HG03432 (cell line): ENCODE data around the gene TMEM45B.
"Not testable (repeated sequence)": the region's sequence is repeated elsewhere in the genome, so short reads cannot be mapped to it uniquely, and the experiment has no call there.

Experiments
- ATAC-seq: cut with Tn5 transposase; IDR thresholded peaks from one replicate; pipeline ENCODE4 v1.9.1; 2021; ENCODE audit warnings: mild to moderate bottlenecking, moderate library complexity; ENCODE audit not compliant: unreplicated experiment

The TMEM45B gene

DNA sequence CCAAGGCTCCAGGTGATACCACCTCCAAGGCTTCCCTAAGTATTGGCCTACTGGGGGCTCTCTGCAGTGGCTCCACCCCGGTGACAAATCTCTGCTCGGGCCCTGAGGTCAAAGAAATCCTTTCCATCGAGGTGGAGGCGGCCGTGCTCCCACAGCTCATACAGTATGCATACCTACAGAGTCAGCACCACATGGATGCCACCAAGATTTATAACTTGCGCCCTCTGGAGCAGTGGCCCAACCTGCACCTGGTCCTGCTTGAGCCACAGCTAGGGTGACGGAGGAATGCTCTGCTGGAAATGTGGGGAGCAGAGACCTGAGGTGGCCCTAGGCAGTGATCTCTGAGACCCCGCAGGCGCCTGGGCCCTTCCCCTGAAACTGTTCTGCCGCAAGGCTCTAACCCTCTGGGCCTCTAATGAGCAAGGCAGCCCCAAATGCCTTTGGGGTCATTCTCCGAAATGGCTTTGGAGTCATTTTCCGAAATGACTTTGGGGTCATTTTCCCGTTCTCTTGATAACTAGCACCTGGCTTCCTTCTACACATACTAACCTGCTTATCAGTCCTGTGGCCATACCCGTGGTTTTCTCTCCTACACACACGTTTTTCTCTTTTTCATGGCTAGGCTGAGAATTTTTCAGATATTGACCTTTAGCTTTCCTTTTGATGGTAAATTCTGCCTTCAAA is 33.9 kb downstream of the TMEM45B start:
- no peak for ATAC-seq

DNA sequence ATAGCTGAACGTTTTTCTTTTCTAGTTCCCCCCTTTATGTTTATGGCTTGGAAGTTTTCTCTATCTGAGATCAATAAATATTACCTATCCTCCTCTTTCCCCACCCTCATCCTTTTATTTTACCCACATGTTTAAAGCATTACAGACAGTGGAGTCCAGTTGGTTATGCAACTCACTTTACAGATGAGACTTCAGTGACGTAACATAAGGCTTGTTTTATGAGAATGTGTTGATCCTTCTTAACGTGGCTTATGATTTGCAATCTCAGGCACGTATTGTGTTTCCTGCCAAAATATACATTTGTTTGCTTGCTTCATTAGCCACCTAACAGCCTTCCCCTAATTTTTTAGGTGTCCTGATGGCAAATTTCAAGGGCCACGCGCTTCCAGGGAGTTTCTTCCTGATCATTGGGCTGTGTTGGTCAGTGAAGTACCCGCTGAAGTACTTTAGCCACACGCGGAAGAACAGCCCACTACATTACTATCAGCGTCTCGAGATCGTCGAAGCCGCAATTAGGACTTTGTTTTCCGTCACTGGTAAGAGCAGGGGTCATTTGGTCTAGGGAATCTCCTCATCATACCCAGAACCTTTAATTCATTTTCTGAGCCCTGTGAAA is 36.6 kb downstream of the TMEM45B start:
- no peak for ATAC-seq

DNA sequence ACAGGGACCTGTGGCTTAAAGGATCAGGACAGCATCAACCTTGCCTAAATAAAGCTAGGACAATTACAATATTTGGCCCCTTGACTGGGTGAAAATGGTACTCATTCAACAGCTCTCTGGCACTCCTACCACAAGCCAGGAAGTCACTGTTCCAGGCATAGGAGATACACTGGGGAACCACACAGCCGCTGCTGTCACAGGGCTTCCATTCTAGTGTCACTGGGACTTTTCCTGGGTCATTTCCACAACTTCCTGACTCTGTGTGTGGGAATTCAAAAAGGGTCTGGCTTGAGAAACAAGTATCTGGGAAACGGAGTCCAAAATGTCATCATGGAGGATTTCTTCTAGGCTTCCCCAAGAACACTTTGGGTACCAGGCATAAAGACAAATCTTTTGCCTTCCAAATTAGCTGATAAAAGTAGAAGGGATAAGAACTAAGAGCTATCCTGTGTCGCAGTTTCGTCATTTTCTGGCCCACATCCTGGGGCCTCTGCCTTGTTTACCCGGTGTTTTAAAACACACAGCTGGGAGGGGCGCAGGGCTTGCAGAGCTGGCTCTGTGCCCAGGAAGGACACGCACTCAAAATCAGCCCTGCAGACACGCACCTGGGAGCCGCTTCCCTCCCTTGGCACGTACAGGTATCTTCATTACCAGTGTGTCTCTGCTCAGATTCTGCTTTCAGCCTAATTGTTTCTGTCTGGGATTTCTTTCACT is 38.0 kb downstream of the TMEM45B start:
- ATAC-seq: no peak

DNA sequence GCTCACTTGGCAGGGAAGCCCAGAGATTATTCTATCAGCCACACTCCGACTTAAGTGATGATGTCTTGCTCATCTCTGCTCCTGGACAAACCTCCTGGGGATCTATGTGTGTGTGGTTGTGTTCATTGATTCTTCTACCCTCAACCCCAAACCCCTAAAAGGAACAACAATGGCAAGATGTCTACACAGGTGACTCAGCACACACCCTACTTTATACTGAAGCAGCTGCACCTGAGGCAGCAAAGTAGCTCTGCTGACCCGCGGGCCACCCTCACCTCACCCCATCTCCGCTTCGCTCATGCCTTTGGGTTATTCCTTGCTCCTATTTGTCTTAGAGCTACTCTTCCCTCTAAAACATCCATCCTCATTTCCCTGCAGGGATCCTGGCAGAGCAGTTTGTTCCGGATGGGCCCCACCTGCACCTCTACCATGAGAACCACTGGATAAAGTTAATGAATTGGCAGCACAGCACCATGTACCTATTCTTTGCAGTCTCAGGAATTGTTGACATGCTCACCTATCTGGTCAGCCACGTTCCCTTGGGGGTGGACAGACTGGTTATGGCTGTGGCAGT is 38.7 kb downstream of the TMEM45B start:
- ATAC-seq: no peak

DNA sequence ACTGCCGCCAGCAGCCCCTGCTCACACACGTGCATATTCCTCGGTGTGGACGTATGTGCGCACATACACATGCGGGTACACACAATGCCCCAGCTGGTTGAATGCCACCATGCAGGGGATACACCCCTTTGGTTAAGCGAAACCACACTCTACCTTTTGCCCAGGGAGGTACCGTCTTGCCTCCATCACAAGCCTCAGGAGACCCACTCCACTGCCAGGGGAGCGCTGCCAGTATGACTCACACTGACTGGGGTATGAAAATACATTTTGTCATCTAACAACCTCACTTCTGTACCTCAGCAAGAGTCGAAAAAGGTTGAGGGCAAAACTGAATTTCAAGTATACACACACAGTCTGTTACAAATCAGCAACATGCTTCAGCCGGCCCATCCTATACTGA is 39.4 kb downstream of the TMEM45B start:
- ATAC-seq: no peak

DNA sequence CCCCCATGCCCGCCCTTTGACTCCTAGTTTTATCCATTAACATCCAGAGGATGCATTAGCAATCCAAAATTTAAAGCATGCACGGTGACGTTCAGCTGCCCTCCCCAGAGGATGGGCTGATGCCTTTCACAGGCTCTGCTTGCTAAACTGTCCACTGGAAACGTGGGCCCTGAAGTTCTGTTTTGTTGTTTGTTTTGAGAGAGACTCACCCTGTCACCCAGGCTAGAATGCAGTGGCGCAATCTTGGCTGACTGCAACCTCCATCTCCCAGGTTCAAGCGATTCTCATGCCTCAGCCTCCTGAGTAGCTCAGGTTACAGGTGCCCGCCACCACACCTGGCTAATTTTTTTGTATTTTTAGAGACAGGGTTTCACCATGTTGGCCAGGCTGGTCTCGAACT is 40.4 kb downstream of the TMEM45B start:
- no peak for ATAC-seq

DNA sequence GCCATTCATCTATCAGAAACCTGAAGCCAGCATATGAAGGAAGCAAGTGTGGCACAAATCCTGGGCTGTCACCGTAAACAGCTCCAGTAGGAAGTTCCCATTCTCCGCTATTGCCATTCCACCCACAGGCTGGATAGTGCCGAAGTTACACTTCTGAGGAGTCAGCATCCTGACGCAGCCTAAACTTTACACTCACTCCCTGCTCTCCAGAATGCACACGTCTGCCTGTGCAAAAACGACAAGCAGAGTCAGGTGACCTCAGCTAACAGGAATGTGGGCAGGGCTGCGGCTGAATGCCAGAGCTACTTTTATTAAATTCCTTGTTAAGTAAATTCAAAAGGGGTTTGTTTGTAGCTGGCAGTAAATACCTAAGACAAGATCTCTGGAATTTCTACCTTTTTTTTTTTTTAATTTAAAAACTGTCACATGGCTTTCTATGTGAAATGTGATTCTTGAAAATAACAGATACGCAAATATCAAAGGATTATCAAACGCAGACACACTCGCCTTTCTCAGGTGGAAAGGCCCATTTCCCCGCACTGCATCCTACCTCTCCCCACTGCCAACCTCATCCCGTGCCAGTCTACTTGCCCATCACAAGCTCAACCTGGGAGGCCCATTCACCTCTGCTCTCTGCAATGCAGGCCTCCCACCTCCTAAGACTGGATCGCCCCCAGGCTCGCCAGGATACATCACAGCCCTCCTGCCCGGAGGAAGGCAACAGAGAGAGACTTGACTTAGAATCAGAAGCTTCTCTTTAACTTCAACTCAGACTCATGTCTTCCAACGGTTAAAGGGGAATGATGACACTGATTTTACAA is 46.3 kb downstream of the TMEM45B start:
- ATAC-seq: no peak

DNA sequence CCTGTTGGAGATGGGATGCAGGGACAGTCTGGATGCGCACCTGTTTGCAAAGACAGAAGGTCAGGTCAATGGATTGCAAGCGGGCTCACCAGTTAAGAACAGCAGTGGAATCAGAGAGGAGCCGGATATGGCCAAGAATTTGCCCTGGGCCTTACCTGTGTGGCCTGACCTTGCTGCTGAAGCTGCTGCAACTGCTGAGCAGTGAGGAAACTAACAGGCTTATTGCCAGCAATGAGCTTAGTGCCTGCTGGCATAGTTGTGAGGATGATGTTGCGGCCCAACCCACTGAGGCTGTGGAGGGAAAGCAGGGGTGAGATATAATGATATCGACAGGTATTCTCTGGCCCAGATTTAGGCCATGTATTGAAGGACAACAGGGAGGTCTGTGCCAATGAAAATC is 49.2 kb downstream of the TMEM45B start:
- no peak for ATAC-seq

DNA sequence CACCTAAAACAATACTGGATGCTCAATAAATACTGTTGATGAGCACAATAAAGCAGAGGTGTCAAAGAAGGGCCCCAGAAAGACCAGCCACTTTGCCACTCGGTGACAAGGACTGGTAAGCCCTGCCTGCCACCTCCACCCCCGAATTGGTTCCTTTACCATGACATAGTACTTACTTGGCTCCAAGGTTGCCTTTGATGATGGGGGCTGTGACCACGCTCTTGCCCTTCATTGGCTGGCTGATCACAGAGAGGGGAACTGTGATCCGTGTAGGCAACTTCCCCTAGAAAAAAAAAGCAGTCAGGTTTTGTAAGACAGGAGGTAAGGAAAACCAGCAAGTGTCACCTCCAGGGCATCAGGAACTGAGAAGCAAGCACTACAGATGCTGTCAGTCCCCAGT is 50.1 kb downstream of the TMEM45B start:
- ATAC-seq: no peak

DNA sequence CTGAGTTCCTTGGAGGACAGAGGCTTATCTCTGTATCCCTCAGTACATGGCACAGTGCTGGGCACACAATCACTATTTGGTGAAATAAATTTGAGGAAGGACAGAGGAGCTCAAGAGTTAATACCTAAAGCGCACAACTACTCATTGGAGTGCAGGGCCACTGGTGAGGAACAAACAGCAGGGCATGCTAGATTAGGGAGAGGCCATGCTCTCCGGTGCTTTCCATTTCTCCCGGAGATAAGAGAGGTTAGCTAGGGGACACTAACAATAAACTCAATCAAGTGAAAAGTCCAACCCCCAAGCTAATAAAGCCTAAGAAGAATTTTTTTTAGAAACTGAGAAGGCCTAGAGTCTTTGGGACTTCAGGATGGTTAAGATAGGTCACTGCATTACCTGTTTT is 50.7 kb downstream of the TMEM45B start:
- no peak for ATAC-seq

DNA sequence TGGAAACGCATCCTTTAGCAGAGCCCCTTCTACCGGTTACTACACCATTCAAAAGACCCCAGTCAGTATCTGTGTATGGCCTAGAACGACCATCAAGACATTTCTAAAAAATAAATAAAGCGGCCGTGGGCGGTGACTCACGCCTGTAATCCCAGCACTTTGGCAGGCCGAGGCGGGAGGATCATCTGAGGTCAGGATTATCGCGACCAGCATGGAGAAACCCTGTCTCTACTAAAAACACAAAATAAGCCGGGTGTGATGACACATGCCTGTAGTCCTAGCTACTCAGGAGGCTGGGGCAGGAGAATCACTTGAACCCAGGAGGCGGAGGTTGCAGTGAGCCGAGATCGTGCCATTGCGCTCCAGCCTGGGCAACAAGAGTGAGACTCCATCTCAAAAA is 53.0 kb downstream of the TMEM45B start:
- ATAC-seq: not testable (repeated sequence)

DNA sequence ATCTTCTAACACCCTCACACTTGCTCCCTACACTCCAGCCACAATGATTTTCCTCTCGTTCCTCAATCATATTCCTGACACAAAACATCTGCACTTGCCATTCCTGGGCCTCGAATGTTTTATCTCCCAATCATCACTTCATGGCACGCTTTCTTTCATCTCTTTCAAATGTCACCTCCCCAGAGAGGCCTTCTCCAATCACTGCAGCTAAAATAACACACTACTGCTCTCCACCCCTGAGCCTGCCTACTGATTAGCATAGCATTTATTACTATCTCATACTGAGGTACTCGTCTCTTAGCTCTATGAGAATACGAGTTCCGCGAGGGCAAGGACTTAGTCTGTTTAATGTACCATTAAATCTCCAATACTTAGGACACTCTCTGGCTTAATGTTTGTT is 56.3 kb downstream of the TMEM45B start:
- no peak for ATAC-seq

DNA sequence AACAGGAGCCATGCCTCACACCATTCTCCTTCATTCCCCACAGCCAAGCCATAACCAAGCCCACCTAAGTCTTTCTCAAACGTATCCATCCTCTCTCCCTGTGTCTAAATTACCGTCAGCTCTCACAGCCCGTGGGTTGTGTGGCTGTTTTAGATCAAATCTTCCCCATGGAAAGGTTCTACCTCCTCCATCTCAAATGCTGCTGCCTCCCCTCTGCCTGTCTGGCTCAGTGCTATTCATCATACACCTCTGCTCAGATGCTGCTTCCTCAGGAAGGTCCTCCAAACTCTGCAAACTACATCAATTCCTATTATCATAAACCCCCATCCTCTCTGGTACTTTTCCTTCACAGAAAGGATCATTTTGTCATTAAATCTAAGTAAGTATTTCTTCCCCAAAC is 64.7 kb downstream of the TMEM45B start:
- no peak for ATAC-seq

DNA sequence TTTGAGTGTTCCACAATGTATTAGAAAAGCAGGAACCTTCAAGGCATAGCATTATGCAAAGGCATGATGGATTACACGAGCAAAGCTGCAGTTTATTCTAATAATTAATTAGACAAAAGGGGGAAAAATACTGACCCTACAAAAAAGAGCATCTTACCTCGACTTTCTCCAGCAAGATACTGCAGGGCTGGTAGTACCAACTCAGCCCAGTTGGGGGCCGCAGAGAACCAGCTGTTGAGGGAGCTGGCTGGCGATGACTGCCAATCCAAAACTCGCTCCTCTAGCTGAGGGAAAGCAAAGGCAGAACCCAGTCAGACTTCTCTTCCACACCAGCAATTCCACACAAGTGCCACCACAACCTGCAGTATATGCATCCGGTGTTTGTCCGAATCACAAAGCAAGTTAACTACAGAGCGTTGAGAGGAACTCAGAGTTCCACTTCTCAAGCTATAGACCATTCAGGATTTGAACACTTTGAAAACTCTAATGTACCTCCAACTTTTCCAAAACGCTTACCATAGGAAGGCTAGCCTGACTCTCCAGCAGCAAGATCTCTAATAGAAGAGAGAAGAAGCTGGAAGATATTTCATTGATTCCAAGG is 66.0 kb downstream of the TMEM45B start:
- ATAC-seq: peak; percentile 65

DNA sequence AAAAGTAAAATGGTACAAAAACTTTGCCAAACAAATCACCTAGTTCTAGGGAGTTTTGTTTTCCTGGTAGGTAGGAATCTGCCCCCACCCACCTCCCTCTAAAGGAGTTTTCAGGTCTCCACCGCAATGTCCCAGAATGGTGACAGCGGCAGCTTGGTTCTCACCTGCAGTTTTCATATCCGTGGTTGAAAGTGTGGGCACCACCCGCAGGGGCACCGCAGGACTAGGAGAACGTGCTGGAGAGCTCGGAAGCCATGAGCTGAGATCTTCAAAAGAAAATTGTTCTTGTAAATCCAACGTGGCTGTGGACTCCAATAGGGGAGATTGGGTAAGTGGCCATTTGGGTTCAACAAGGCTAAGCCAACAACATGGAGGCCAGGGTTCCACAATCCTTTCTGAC is 68.9 kb downstream of the TMEM45B start:
- ATAC-seq: no peak

DNA sequence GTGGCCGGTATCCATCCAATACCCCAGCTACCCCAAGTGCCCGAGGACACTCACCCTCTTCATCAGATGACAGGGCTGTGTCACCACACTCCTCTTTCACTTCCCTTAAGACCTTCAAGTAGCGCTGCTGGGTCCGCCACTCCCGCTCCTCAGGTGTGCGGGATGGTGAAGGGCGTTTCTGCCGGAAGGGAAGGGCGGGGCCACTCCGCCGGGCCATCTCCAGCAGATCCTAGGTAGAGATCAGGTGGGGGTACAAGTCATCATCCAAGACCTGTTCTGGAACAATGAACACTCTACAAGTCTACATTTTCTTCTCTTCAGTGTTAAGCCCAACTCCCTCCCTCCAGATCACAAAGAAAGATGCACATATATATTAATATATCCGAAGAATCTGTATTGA is 69.7 kb downstream of the TMEM45B start:
- no peak for ATAC-seq

DNA sequence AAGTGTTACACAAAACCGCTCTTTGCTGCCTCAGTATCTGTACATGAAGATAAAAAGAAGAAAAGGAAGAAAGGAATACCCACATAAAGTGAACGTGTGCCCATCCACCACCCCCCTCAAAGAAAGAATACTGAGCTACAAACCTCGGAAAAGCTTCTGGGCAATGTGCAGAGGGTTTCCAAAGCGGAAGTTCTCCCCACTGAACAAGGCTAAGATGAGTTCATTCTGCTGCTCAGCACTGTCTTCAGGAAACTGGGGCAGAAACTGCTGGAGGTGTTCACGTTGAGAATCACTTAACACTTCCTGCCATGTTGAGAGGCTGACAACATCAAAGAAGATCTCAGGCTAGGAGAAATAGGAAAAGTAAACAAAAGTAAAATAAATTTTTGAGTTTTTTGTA is 72.8 kb downstream of the TMEM45B start:
- no peak for ATAC-seq

DNA sequence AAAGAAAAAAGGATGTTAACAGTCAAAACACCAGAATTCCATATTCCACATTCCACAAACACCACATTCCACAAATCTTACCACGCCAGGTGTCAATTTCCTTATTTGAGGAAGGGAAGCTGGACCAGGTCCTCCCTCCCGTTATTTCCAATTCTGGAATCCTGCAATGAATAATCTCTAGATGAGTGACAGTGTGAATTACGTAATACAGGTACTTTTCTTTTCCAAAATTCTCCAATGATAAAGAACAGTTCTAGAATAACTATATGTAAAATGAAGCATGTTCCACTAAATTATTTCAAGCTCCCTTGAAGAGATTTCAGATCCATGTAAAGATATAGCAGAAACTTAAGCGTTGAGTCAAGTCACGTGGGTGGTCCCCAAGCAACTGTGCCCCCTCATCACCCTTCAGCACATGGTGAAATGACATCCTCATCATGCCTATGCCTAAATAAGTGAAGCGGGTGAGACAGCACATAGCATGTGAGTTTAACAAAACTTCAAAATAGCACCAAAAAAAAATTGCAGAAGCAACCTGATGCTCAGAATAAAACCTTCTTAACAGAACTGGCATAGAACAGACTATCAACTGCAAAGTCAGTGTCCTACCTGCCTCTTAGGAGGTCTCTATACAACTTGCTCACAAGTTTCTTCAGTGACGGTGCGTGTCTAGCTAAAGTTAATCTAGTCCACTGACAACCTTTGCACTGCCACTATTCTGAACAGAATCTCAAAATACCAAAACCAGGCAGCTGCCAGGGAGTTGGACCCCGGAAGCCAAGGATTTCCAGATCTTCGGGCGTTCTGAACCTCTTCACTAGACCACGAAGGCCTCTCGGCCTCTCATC is 78.9 kb downstream of the TMEM45B start:
- ATAC-seq: no peak

DNA sequence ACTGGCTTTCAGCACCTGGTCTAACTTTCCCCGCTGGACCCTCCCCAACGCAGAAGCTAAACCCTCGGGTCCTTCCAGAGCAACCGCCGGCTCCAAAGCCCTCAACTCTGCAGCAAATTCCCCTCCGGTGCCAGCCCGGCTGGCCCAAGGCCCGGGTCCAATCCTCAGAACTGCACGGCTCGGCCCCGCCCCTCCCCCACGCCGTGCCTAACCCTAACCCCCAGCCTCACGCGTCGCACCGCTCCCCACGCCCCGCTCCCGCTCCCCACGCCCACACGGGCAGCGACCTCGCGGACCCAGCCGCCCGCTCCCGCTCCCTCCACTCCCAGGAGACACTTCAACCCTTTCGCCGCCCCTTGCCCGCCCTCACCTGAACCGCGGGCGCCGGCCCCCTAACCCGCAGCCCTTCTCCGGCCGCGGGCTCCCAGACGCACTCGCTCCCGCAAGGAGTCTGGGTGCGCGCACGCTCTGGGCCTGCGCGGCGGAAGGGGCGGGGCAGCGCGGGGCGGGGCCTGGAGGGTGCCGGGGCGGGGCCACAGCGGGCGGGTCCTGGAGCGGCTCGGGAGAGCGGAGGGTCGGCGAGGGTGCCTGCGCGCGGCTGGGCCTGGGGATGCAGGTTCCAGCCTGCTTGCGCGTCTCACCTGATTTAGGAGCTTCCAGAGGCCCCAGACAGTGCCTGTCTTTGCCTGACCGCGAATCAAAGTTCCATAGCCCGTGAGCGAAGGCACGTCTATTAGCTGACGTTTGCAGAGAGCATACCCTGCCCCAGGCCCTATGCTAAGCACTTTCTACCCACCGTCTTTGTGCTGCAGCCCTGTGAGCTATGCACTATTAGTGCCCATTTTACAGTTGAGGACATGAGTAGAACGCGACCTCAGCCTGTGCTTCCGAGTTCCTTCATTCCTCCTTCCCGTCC is 79.7 kb downstream of the TMEM45B start, which contains the start of gene NFRKB:
NFRKB (minus strand) TSS at position 453 of the 916 bp plus-strand sequence. CDS start 2,729 bp downstream, outside the sequence.
- ATAC-seq: peak; percentile 97
